H9 (cell line): Measurements from ENCODE around the gene DAAM1. TPM values are rescaled to one million over a fixed set of nuclear protein-coding genes. Genes with fewer than 3 reads are reported as not detected.

Experiments
- DNase-seq: peaks from one replicate; pipeline ENCODE4 v3.0.0-alpha.2; 2017
- H2AFZ ChIP-seq: one replicate; pipeline ENCODE4 v1.6.1; 2013; ENCODE audit warnings: mild to moderate bottlenecking, low read length, control low read depth, moderate library complexity
- H2AK5ac ChIP-seq: 2 replicates; pipeline ENCODE4 v1.6.1; 2013; ENCODE audit warnings: low read length, control low read depth, mixed read lengths; ENCODE audit not compliant: insufficient read length
- H2BK120ac ChIP-seq: one replicate; pipeline ENCODE4 v1.6.1; 2013; ENCODE audit warnings: low read depth, mild to moderate bottlenecking, low read length, control low read depth, inconsistent platforms; ENCODE audit not compliant: poor library complexity, severe bottlenecking
- H2BK12ac ChIP-seq: 2 replicates; pipeline ENCODE4 v1.6.1; 2013; ENCODE audit warnings: low read length, control low read depth, mixed read lengths, low read depth; ENCODE audit not compliant: insufficient read length
- H2BK15ac ChIP-seq: 2 replicates; pipeline ENCODE4 v1.6.1; 2013; ENCODE audit warnings: low read depth, low read length, control low read depth
- H2BK20ac ChIP-seq: one replicate; pipeline ENCODE4 v1.6.1; 2013; ENCODE audit warnings: low read depth, mild to moderate bottlenecking, low read length, control low read depth, inconsistent platforms; ENCODE audit not compliant: poor library complexity, severe bottlenecking
- H2BK5ac ChIP-seq: 2 replicates; pipeline ENCODE4 v1.6.1; 2013; ENCODE audit warnings: low read length, control low read depth, mixed read lengths; ENCODE audit not compliant: insufficient read length
- H3K14ac ChIP-seq: 2 replicates; pipeline ENCODE4 v1.6.1; 2013; ENCODE audit warnings: low read length, control low read depth; ENCODE audit not compliant: insufficient read depth
- H3K18ac ChIP-seq: 2 replicates; pipeline ENCODE4 v1.6.1; 2013; ENCODE audit warnings: low read depth, mild to moderate bottlenecking, mixed read lengths, low read length, control low read depth; ENCODE audit not compliant: insufficient read length
- H3K23ac ChIP-seq: 2 replicates; pipeline ENCODE4 v1.6.1; 2013; ENCODE audit warnings: low read length, control low read depth, mixed read lengths, low read depth; ENCODE audit not compliant: insufficient read length
- H3K23me2 ChIP-seq: 2 replicates; pipeline ENCODE4 v1.6.1; 2013; ENCODE audit warnings: low read depth, mild to moderate bottlenecking, mixed read lengths, low read length, control low read depth; ENCODE audit not compliant: insufficient read length, poor library complexity, severe bottlenecking
- H3K27ac ChIP-seq: 2 replicates; pipeline ENCODE4 v1.5.1; 2013; ENCODE audit warnings: low read length, control low read depth, mixed read lengths, low read depth; ENCODE audit not compliant: insufficient read length
- H3K27me3 ChIP-seq: 2 replicates; pipeline ENCODE4 v1.6.1; 2013; ENCODE audit warnings: low read length, control low read depth, inconsistent platforms; ENCODE audit not compliant: insufficient read depth
- H3K4ac ChIP-seq: 2 replicates; pipeline ENCODE4 v1.6.1; 2013; ENCODE audit warnings: low read depth, mild to moderate bottlenecking, control low read depth, inconsistent platforms, low read length, moderate library complexity
- H3K4me1 ChIP-seq: 2 replicates; pipeline ENCODE4 v1.6.1; 2013; ENCODE audit warnings: low read length, control low read depth, inconsistent platforms; ENCODE audit not compliant: insufficient read depth
- H3K4me2 ChIP-seq: 2 replicates; pipeline ENCODE4 v1.6.1; 2013; ENCODE audit warnings: low read length, control low read depth, mixed read lengths; ENCODE audit not compliant: insufficient read length, insufficient read depth
- H3K56ac ChIP-seq: 2 replicates; pipeline ENCODE4 v1.6.1; 2013; ENCODE audit warnings: low read depth, mild to moderate bottlenecking, mixed read lengths, low read length, control low read depth; ENCODE audit not compliant: insufficient read length
- H3K79me1 ChIP-seq: 2 replicates; pipeline ENCODE4 v1.6.1; 2013; ENCODE audit warnings: low read depth, mild to moderate bottlenecking, moderate library complexity, low read length, control low read depth, inconsistent platforms; ENCODE audit not compliant: insufficient read depth, poor library complexity, severe bottlenecking
- H3K79me2 ChIP-seq: 2 replicates; pipeline ENCODE4 v1.6.1; 2013; ENCODE audit warnings: low read length, control low read depth, inconsistent platforms; ENCODE audit not compliant: insufficient read depth
- H3K9ac ChIP-seq: 2 replicates; pipeline ENCODE4 v1.6.1; 2013; ENCODE audit warnings: low read length, control low read depth, mixed read lengths; ENCODE audit not compliant: insufficient read length; ENCODE audit errors: extremely low read depth
- H3K9me3 ChIP-seq: one replicate; pipeline ENCODE4 v1.6.1; 2013; ENCODE audit warnings: low read depth, low read length, inconsistent platforms; ENCODE audit not compliant: control insufficient read depth
- H3T11ph ChIP-seq: one replicate; pipeline ENCODE4 v1.6.1; 2013; ENCODE audit warnings: mild to moderate bottlenecking, low read length, control low read depth, inconsistent platforms
- H4K20me1 ChIP-seq: one replicate; pipeline ENCODE4 v1.6.1; 2013; ENCODE audit not compliant: control insufficient read depth, insufficient read length, insufficient read depth
- H4K5ac ChIP-seq: 2 replicates; pipeline ENCODE4 v1.6.1; 2013; ENCODE audit warnings: low read depth, mild to moderate bottlenecking, mixed read lengths, low read length, control low read depth; ENCODE audit not compliant: insufficient read length
- H4K8ac ChIP-seq: replicated peaks from 2 replicates; pipeline ENCODE4 v1.6.1; 2013; ENCODE audit warnings: low read length, control low read depth, mixed read lengths, low read depth; ENCODE audit not compliant: insufficient read length
- H4K91ac ChIP-seq: 2 replicates; pipeline ENCODE4 v1.6.1; 2013; ENCODE audit warnings: low read depth, mild to moderate bottlenecking, moderate library complexity, mixed read lengths, low read length, control low read depth; ENCODE audit not compliant: insufficient read length
- H3K27ac Mint-ChIP-seq, 3 experiments: 2 replicates in 2 of 3; 3 replicates in 1 of 3; pipeline ENCODE4 v1.8.0; 2020 to 2021; ENCODE audit warnings: mixed read lengths in 3 of 3, mild to moderate bottlenecking in 1 of 3, moderate library complexity in 1 of 3
- H3K27me3 Mint-ChIP-seq: 2 replicates; pipeline ENCODE4 v1.8.0; 2021; ENCODE audit warnings: low read depth, mild to moderate bottlenecking, moderate library complexity, mixed read lengths
- H3K36me3 Mint-ChIP-seq, 3 experiments: 2 replicates in 2 of 3; 3 replicates in 1 of 3; pipeline ENCODE4 v1.8.0; 2020 to 2021; ENCODE audit warnings: low read depth in 3 of 3, mixed read lengths in 3 of 3; ENCODE audit not compliant: insufficient read depth in 1 of 3
- H3K4me1 Mint-ChIP-seq, 2 experiments: 2 replicates each; pipeline ENCODE4 v1.8.0; 2020; ENCODE audit warnings: mixed read lengths in 2 of 2
- H3K4me3 Mint-ChIP-seq, 2 experiments: 2 replicates in 1 of 2; 3 replicates in 1 of 2; pipeline ENCODE4 v1.8.0; 2020 to 2021; ENCODE audit warnings: mild to moderate bottlenecking in 2 of 2, mixed read lengths in 2 of 2, moderate library complexity in 1 of 2
- H3K9me3 Mint-ChIP-seq, 2 experiments: 2 replicates in 1 of 2; 3 replicates in 1 of 2; pipeline ENCODE4 v1.8.0; 2020; ENCODE audit warnings: mild to moderate bottlenecking in 2 of 2, mixed read lengths in 2 of 2, moderate library complexity in 1 of 2
- total RNA-seq: library from RNA; stranded (reverse); gene quantifications from 2 replicates; pipeline ENCODE4 v1.2.1, GENCODE V29; 2021
- TF ChIP-seq, protein P1 (sequence below): fragments of 200-600 bp; sonication (generic); conservative IDR thresholded peaks from 3 replicates; pipeline ENCODE4 v1.8.0; 2021; ENCODE audit warnings: antibody characterized with exemption, mild to moderate bottlenecking

The DAAM1 gene
- total RNA-seq, 1 experiment from 2014 or later: 19.5 TPM

DNA sequence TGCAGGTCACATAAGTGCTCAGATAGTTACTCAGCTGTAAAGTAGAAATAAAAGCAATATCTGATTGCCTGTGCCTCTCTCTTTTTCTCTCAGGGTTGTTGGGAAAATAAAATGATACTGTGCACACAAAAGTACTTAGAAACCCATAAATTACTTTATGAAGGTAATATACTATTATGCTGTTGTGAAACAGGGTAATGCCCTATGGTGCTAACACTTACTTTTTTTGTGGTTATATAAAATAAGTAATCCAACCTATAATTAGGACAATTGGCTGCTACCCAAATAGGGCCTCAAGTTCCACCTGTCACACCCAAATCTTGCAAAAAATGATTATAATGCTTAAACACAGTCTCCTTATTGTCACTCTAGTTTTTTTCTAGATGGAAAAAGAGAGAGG, 50.6 kb downstream of the DAAM1 start:
- H2AK5ac ChIP-seq: no peak overlapping the region

More for the DNA sequence above, 50.6 kb downstream of the DAAM1 start:
- Histone ChIP-seq H3K79me1 (no peaks in the 10 kb centered on the region), H3K23ac (no peak overlapping the region), H3K4ac (no peak overlapping the region), H3K9ac (no peak overlapping the region), H4K91ac (no peak overlapping the region), H2BK5ac (no peak overlapping the region), H3K4me2 (no peak overlapping the region), H3K18ac (no peak overlapping the region), H2BK20ac (no peak overlapping the region), H4K5ac (no peak overlapping the region), H2BK12ac (no peak overlapping the region), H3K9me3 (no peaks in the 10 kb centered on the region), H2BK120ac (no peak overlapping the region), H2AFZ (no peak overlapping the region), H4K20me1 (no peaks in the 10 kb centered on the region), H3K23me2 (no peaks in the 10 kb centered on the region), H3T11ph (no peak overlapping the region), H3K4me1 (peaks cover 2% of the 10 kb centered on the region; the same call in 1 of the 2 replicates), H2BK15ac (no peak overlapping the region), H3K14ac (no peak overlapping the region), H3K27me3 (no peaks in the 10 kb centered on the region), H4K8ac (no peak overlapping the region), H3K79me2 (no peaks in the 10 kb centered on the region), H3K56ac (no peak overlapping the region), H3K27ac (no peak overlapping the region)
- no peaks in the 10 kb centered on the region for H3K9me3 Mint-ChIP-seq
- peaks cover 13 to 17% of the 10 kb centered on the region in 2 experiments for H3K4me1 Mint-ChIP-seq
- DNase-seq: no peak
- H3K27me3 Mint-ChIP-seq: no peaks in the 10 kb centered on the region
- TF ChIP-seq, protein P1, sequence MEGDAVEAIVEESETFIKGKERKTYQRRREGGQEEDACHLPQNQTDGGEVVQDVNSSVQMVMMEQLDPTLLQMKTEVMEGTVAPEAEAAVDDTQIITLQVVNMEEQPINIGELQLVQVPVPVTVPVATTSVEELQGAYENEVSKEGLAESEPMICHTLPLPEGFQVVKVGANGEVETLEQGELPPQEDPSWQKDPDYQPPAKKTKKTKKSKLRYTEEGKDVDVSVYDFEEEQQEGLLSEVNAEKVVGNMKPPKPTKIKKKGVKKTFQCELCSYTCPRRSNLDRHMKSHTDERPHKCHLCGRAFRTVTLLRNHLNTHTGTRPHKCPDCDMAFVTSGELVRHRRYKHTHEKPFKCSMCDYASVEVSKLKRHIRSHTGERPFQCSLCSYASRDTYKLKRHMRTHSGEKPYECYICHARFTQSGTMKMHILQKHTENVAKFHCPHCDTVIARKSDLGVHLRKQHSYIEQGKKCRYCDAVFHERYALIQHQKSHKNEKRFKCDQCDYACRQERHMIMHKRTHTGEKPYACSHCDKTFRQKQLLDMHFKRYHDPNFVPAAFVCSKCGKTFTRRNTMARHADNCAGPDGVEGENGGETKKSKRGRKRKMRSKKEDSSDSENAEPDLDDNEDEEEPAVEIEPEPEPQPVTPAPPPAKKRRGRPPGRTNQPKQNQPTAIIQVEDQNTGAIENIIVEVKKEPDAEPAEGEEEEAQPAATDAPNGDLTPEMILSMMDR: no peak
- H3K36me3 Mint-ChIP-seq: peaks cover 0 to 6% (median 4%) of the 10 kb centered on the region in 3 experiments; a peak in 2 of 7 replicates
- H3K27ac Mint-ChIP-seq: no peak overlapping the region
- no peak overlapping the region for H3K4me3 Mint-ChIP-seq
